GM12878 (cell line): Measurements from ENCODE around the gene HSPA12B. TPM values are rescaled to one million over a fixed set of nuclear protein-coding genes. Genes with fewer than 3 reads are reported as not detected.

Experiments
- ATAC-seq: fragments of 200-7000 bp; cut with Tn5 transposase; 3 replicates; pipeline ENCODE4 v1.9.1; 2020; ENCODE audit warnings: mild to moderate bottlenecking, moderate library complexity
- BruUV-seq: library from RNA; stranded (reverse); fragments of 400-500 nt; replicated peaks from 2 replicates; lab custom pipeline; 2021; lab: Mats Ljungman, UMichigan
- CTCF ChIA-PET: fragments of 300-600 bp; sonication (Branson Sonifier 250); formaldehyde crosslinking; extraction: SDS; loops from one replicate; lab custom pipeline; 2021; ENCODE audit warnings: inconsistent platforms; lab: Yijun Ruan, JAX
- POLR2A ChIA-PET: fragments of 350-600 bp; formaldehyde crosslinking; extraction: SDS; loops from one replicate; lab custom pipeline; 2021; ENCODE audit warnings: inconsistent platforms; lab: Charles Lee
- RAD21 ChIA-PET: fragments of 300-600 bp; sonication (Branson Sonifier 250); formaldehyde crosslinking; loops from one replicate; lab custom pipeline; 2023; ENCODE audit warnings: antibody characterized with exemption; ENCODE audit not compliant: unreplicated experiment; lab: Charles Lee
- SMC1A ChIA-PET: fragments of 300-600 bp; sonication (Branson Sonifier 250); formaldehyde crosslinking; loops from one replicate; lab custom pipeline; 2023; ENCODE audit not compliant: unreplicated experiment, uncharacterized antibody; lab: Charles Lee
- DNase-seq: peaks from one replicate; pipeline ENCODE4 v3.0.0-alpha.2; 2011; ENCODE audit warnings: low read depth, low spot score
- FAIRE-seq: peaks from 3 replicates; lab custom pipeline; 2011; peaks lifted over from hg19 to GRCh38; lab: Jason Lieb, UNC
- H2AFZ ChIP-seq: 2 replicates; pipeline ENCODE4 v1.6.0; 2011; ENCODE audit warnings: low read depth, low read length, control low read depth; ENCODE audit not compliant: control insufficient read depth
- H3K27ac ChIP-seq: 2 replicates; pipeline ENCODE4 v1.5.1; 2011; ENCODE audit warnings: control low read depth; ENCODE audit not compliant: control insufficient read depth, insufficient read depth
- H3K27me3 ChIP-seq, 2 experiments: replicated peaks in 1 of 2; 2 replicates each; pipeline versions ENCODE4 v1.6.0 to v1.6.1; 2011; ENCODE audit warnings: low read length in 1 of 2; ENCODE audit not compliant: control insufficient read depth in 2 of 2, insufficient read depth in 2 of 2
- H3K36me3 ChIP-seq, 2 experiments: 2 replicates each; pipeline ENCODE4 v1.5.1; 2011; ENCODE audit warnings: low read length in 1 of 2; ENCODE audit not compliant: control insufficient read depth in 2 of 2, insufficient read depth in 2 of 2
- H3K4me1 ChIP-seq: 2 replicates; pipeline ENCODE4 v1.6.1; 2011; ENCODE audit warnings: mild to moderate bottlenecking, low read length, moderate library complexity, mixed read lengths; ENCODE audit not compliant: control insufficient read depth, insufficient read depth
- H3K4me2 ChIP-seq: 2 replicates; pipeline ENCODE4 v1.6.0; 2011; ENCODE audit warnings: control low read depth; ENCODE audit not compliant: control insufficient read depth, insufficient read depth
- H3K4me3 ChIP-seq: fragments of 200-600 bp; sonication (generic); 2 replicates; pipeline ENCODE4 v1.5.1; 2016
- H3K79me2 ChIP-seq: 2 replicates; pipeline ENCODE4 v1.6.0; 2011; ENCODE audit warnings: low read length; ENCODE audit not compliant: control insufficient read depth, insufficient read depth
- H3K9ac ChIP-seq: 2 replicates; pipeline ENCODE4 v1.8.0; 2011; ENCODE audit warnings: low read length, control low read depth, mixed read lengths; ENCODE audit not compliant: control insufficient read depth, insufficient read depth
- H3K9me3 ChIP-seq: replicated peaks from 3 replicates; pipeline ENCODE4 v1.5.1; 2011; ENCODE audit warnings: mild to moderate bottlenecking, low read length; ENCODE audit not compliant: control insufficient read depth, insufficient read depth
- H4K20me1 ChIP-seq: 2 replicates; pipeline ENCODE4 v1.6.0; 2011; ENCODE audit not compliant: control insufficient read depth, insufficient read depth
- BMI1 ChIP-seq: fragments of 450-650 bp; IDR thresholded peaks from 2 replicates; pipeline ENCODE4 v1.6.1; 2016; ENCODE audit warnings: mild to moderate bottlenecking, moderate library complexity, borderline replicate concordance
- HDAC2 ChIP-seq: fragments of 200-600 bp; sonication (generic); IDR thresholded peaks from 2 replicates; pipeline ENCODE4 v1.6.1; 2017
- JUND ChIP-seq: IDR thresholded peaks from 2 replicates; pipeline ENCODE4 v1.6.1; 2012; ENCODE audit warnings: low read depth, mild to moderate bottlenecking, low read length, improper control_type of control experiment, moderate library complexity
- KLF5 ChIP-seq: fragments of 450-650 bp; IDR thresholded peaks from 2 replicates; pipeline ENCODE4 v1.6.1; 2014; ENCODE audit warnings: mild to moderate bottlenecking; ENCODE audit not compliant: partially characterized antibody
- PBX3 ChIP-seq: IDR thresholded peaks from 2 replicates; pipeline ENCODE4 v1.6.1; 2011; ENCODE audit warnings: mild to moderate bottlenecking, low read depth, low read length, moderate library complexity; ENCODE audit not compliant: insufficient replicate concordance
- PML ChIP-seq: IDR thresholded peaks from 2 replicates; pipeline ENCODE4 v1.6.1; 2012; ENCODE audit warnings: low read length, inconsistent platforms
- RELA ChIP-seq: fragments of 450-650 bp; IDR thresholded peaks from 2 replicates; pipeline ENCODE4 v1.8.0; 2014; ENCODE audit warnings: borderline replicate concordance; ENCODE audit not compliant: partially characterized antibody
- TCF3 ChIP-seq: IDR thresholded peaks from 2 replicates; pipeline ENCODE4 v1.6.1; 2012; ENCODE audit warnings: low read depth, mild to moderate bottlenecking, low read length, borderline replicate concordance; ENCODE audit not compliant: insufficient read depth
- ZNF217 ChIP-seq: fragments of 450-650 bp; IDR thresholded peaks from 2 replicates; pipeline ENCODE4 v1.6.1; 2017; ENCODE audit warnings: antibody characterized with exemption, mild to moderate bottlenecking
- WGBS: methylation state at CpG from one replicate; pipeline ENCODE4 v1.1.6; 2016; ENCODE audit warnings: low lambda C conversion rate; ENCODE audit not compliant: insufficient replicate concordance, insufficient coverage; ENCODE audit errors: missing lambda C conversion rate; 5-methylcytosine and 5-hydroxymethylcytosine counted together
- in situ Hi-C: fragments of 300-500 bp; cut with MboI; formaldehyde crosslinking; loops from 9 replicates; pipeline ENCODE4 v1.14.3; 2018; ENCODE audit warnings: mixed read lengths
- intact Hi-C: fragments of 100-400 bp; cut with micrococcal nuclease; formaldehyde crosslinking; loops from one replicate; pipeline ENCODE4 v1.14.2; 2022; ENCODE audit not compliant: unreplicated experiment
- polyA plus RNA-seq, 11 experiments: library from polyadenylated mRNA; depleted of rRNA in 4 of 11; unstranded in 6 of 11; stranded (reverse) in 5 of 11; fragments of >200 nt; fragmentation: Nextera tagmentation in 4 of 11; fragmentation: Illumina TruSeq in 1 of 11; extraction: Ambion mirVana in 4 of 11; extraction: Trizol in 1 of 11; gene quantifications; 1 replicate in 1 of 11; 2 replicates in 10 of 11; pipeline versions ENCODE4 v1.2.1 to v1.2.3, GENCODE V29; 2011 to 2016; ENCODE audit warnings: inconsistent platforms in 2 of 11, missing spikeins in 2 of 11, low read depth in 1 of 11
- total RNA-seq, 4 experiments: library from RNA; depleted of rRNA in 3 of 4; stranded (reverse); fragments of >200 nt in 3 of 4; fragmentation: Illumina TruSeq in 1 of 4; extraction: Trizol in 1 of 4; gene quantifications; 2 replicates each; pipeline versions ENCODE4 v1.2.1 to v1.2.3, GENCODE V29; 2013 to 2021
- TF ChIP-seq, protein P1 (sequence below): fragments of 450-650 bp; IDR thresholded peaks from 2 replicates; pipeline ENCODE4 v1.6.1; 2014; ENCODE audit warnings: mild to moderate bottlenecking

Gene HSPA12B
- total and polyA plus RNA-seq, 10 of the 15 experiments (the other 5 are each of a cell fraction or from before 2014, with no cell fraction given), result 0.08 TPM; not detected in 9

- H3K36me3 ChIP-seq, result no peaks in the 10 kb centered on the region
- no peak overlapping the region for H3K4me2 ChIP-seq
- no peak overlapping the region for H3K27ac ChIP-seq
- no peaks in the 10 kb centered on the region for H3K27me3 ChIP-seq
- no peaks in the 10 kb centered on the region for H3K4me1 ChIP-seq
- ChIA-PET POLR2A (no interaction called here), SMC1A (interaction anchor here (0.9 kb wide), 1 partner anchor 100 kb away, joined by 3 read pairs; no protein-coding TSS in a partner anchor), RAD21 (no interaction called here), CTCF (interaction anchor here (0.8 kb wide), 1 partner anchor 23 kb away, joined by 4 read pairs; no protein-coding TSS in a partner anchor)
- no peak overlapping the region for H3K4me3 ChIP-seq
- H4K20me1 ChIP-seq, result no peaks in the 10 kb centered on the region
- H3K79me2 ChIP-seq, result no peaks in the 10 kb centered on the region
- TF ChIP-seq RELA (no peak), KLF5 (no peak), PML (no peak), HDAC2 (no peak), PBX3 (no peak), BMI1 (no peak), TCF3 (no peak), JUND (no peak), ZNF217 (no peak)
- TF ChIP-seq, protein P1, sequence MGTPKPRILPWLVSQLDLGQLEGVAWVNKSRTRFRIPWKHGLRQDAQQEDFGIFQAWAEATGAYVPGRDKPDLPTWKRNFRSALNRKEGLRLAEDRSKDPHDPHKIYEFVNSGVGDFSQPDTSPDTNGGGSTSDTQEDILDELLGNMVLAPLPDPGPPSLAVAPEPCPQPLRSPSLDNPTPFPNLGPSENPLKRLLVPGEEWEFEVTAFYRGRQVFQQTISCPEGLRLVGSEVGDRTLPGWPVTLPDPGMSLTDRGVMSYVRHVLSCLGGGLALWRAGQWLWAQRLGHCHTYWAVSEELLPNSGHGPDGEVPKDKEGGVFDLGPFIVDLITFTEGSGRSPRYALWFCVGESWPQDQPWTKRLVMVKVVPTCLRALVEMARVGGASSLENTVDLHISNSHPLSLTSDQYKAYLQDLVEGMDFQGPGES, result no peak
- no TSS peak for BruUV-seq
- DNase-seq (no peak), FAIRE-seq (no peak), ATAC-seq (no peak)
- in situ Hi-C loops, result no loop called here
- intact Hi-C loops, result no loop called here
- H3K9me3 ChIP-seq, result no peaks in the 10 kb centered on the region
- no peak overlapping the region for H3K9ac ChIP-seq
- WGBS, result 27% methylated on average over 7 of the region's 7 CpGs
- H2AFZ ChIP-seq, result no peak overlapping the region
Measured at GRCh38 chr20:3739926-3740451, 7.5 kb downstream of the HSPA12B start.
